Ramos (cell line): Measurements from ENCODE around the gene C19orf18.
"Not testable (repeated sequence)": the region's sequence is repeated elsewhere in the genome, so short reads cannot be mapped to it uniquely, and the experiment has no call there.

Experiments used
- in situ Hi-C: fragments of 300-500 bp; cut with MboI; formaldehyde crosslinking; loops from one replicate; pipeline ENCODE4 v1.14.3; 2022; ENCODE audit warnings: low sequenced_read_pairs; ENCODE audit not compliant: unreplicated experiment

C19orf18 gene

DNA sequence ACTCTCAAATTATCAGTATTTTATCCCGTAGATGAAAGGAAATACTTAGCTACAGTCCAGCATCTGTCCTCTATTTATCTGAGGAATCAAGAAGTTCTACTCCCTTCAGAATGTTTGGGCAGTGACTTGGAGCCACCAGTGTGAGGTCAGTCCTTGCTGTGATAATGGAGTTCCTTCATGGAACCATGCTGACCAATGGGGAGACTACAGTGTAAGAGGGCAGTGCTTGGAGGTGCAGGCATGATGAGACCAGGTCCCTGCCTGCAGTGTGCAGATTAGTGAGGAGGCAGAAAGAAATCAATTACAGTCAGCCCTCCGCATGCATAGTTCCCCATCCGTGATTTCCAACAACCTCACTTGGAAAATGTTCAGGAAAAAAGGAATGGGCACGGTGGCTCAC lies at the start of gene C19orf18:
TSS of gene C19orf18 (minus strand) at position 101 of the 400 bp plus-strand sequence. CDS start 102 bp downstream, outside the sequence.
- in situ Hi-C loops: loop anchor here (25.0 kb wide), 1 partner anchor 1562 kb away; the partner anchor contains the start of gene ZNF583

DNA sequence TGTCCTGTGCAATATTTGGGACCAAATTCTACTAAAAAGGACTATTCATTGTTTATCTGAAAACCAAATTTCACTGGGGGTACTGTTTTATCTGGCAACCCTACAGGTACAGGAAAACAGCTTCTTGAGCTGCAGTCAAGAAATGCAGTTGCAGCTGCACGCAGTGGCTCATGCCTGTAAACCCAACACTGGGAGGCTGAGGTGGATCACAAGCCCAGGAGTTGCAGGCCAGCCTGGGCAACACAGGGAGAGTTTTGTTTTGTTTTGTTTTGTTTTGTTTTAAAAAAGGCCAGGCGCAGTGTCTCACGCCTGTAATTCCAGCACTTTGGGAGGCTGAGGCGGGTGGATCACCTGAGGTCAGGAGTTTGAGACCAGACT lies 47.9 kb upstream of the C19orf18 start:
- in situ Hi-C loops: no loop called here

- in situ Hi-C loops: no loop called here
Measured at GRCh38 chr19:58021541-58022282, 47.4 kb upstream of the C19orf18 start.

DNA sequence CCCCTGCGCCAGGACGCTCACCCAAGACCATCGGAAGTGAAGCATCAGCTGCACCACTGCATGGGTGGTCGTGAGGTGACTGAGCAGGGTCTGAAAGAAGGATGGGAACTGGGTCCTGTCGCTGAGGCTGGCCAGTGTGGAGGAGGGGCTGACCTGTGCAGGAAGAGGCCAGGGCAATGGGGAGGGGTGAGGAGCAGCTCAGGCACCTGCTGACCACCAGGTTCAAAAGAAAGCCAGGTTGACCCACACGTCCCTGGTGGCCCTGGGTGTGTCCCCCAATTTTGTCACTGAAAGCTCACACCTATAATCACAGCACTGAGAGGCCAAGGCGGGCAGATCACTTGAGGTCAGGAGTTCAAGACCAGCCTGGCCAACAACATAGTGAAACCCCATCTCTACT lies 45.8 kb upstream of the C19orf18 start:
- in situ Hi-C loops: no loop called here

GRCh38 chr19:58014141-58014540 lies 39.8 kb upstream of the C19orf18 start:
- in situ Hi-C loops: no loop called here

DNA sequence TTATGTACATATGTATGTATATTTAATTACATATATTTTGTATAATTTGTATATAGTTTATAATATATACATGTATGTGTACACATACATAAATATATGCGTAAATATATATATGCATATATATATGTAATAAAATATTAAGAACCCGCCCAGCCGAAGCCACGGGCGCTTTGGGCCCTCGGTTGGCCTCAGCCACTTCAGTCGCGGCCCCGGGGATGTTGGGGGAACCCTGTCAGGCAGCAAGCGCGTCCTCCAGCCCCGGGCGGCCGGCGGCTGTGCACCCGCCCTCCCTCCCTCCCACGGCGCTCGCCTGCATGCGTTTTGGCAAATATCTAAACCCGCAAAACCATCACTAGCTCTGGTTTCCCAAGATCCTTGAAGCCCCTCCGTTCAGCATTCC lies 36.2 kb upstream of the C19orf18 start:
- in situ Hi-C loops: no loop called here

DNA sequence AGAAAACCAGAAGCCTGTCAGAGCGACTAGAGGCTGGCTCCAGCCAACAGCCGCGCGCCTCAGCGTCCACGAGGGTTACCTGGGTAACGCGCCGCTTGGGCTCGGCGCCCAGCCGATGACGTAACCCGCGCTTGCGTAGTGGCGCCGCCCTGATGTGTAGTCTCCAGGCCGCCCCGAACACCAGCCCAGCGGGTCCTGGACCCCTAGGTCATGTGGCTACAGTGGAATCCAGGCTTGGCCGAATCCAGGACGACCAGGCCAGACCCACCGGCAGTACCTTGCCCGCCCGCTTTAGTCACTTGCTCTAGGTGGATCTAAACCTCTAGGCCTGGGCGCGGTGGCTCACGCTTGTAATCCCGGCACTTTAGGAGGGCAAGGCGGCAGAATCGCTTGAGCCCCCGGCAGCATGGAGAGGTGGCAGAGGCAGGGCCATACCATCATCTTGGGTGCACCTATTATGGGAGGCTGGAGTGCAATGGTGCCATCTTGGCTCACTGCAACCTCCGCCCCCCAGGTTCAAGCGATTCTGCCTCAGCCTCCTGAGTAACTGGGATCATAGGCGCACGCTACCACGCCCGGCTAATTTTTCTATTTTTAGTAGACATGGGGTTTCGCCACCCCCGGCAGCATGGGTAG lies 35.5 kb upstream of the C19orf18 start:
- in situ Hi-C loops: no loop called here

DNA sequence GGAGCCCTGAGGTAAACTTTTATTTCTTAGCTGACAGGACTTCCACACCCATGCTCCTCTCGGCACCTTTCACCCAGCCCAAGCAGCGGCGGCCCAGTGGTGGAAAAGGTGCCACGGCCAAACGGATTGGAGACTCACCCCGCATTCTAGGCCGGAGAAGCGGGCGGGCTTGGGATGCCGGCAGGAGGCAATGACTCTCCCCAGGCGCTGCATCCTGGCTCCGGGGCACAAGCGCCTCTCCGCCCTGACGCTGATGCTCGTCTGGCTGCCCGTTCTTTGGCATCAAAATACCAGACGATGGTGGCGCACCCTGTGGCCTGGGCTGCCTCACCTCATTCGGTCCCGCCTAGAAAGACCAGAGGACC lies 34.9 kb upstream of the C19orf18 start:
- in situ Hi-C loops: no loop called here

DNA sequence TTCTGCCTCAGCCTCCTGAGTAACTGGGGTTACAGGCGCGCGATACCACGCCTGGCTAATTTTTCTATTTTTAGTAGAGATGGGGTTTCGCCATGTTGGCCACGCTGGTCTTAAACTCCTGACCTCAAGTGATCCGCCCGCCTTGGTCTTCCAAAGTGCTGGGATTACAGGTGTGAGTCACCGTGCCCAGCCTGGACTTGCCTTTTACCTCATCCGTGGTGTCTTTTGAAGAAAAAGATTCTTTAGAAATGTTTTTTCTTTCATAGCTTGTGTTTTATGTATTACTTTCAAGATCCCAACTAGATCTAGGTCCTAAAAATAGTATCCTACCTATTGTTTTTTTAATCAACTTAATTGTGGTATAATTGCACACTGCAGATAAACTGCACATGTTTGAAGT lies 34.5 kb upstream of the C19orf18 start:
- in situ Hi-C loops: not testable (repeated sequence)

DNA sequence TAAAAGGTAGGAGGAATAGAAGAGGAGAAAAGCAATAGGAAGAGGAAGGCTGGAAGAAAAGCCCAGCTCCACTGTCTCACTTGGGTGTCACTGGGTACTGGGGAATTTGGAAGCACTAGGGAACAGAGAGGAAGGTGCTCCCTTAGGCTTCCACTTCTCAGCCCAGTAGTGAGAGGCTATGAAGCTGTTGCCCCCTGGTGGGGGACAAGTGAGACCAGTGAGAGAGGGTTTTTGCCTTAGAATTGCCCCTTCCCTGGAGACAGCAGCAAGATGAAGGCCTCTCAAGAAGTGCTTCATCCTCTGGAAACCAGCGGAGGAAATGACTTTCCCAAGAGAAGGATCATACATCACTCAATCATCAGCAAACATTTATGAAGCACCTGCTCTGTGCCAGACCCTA lies 33.0 kb upstream of the C19orf18 start:
- in situ Hi-C loops: no loop called here

DNA sequence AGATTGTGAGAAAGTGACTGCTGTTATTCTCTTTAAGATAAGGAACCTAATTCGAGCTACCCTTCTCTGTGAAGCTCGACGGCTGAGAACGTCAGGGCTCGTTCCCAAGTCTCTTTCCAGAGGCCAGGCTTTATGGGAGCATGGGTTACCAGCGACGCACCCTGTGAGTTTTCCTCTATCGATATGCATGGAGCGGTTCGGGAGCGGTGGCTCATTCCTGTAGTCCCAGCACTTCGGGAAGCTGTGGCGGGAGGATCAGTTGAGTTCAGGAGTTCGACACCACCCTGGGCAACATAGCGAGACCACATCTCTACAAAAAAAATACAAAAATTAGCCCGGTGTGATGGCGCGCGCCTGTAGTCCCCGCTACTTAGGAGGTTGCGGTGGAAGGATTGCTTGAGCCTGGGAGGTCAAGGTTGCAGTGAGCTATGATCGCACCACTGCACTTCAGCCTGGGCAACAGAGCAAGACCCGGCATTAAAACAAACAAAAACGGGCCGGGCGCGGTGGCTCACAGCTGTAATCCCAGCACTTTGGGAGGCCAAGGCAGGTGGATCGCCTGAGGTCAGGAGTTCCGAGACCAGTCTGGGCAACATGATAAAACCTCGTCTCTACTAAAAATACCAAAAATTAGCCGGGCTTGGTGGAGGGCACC lies 29.0 kb upstream of the C19orf18 start:
- in situ Hi-C loops: no loop called here

DNA sequence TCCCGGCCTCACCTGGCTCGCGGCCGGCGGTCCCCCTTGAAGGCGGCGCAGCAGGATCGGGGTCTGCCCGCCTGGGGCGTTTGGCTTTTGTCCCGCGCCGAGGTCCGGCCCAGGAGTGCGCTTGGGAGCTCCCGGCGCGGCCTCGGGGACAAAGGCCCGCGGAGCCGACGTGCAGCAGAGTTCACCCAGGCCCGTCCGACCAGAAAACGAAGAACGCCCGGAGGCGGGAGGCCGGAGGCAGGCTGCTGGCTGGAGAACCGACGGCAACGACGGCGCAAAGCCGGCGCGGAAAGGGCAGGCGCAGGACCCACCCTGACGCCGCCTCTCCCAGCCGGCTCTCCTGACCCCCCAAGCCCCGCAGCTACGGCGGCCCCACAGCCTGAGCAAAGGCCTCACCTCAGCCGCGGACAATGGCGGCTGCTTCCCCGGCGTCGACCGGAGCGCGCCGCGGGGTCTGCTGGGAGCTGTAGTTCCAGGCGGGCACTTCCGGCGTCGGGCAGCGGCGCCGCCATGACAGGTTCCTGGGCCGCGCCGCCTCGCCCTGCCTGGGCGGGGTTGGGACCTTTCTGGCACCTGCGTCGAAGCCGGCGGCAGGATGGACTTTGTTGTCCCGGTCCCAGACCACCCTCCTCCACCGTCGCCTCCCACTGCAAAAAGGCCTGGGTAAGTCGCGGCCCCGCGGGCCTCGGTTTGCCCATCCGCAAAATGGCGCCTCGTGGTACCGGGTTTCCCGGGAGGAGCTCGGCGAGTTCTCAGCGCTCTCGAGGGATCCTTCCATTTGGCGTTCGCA lies 28.2 kb upstream of the C19orf18 start, which contains the start of gene ZNF606:
TSS of gene ZNF606 (minus strand) at position 437 of the 790 bp plus-strand sequence. CDS start 1,501 bp downstream, outside the sequence.
- in situ Hi-C loops: no loop called here

DNA sequence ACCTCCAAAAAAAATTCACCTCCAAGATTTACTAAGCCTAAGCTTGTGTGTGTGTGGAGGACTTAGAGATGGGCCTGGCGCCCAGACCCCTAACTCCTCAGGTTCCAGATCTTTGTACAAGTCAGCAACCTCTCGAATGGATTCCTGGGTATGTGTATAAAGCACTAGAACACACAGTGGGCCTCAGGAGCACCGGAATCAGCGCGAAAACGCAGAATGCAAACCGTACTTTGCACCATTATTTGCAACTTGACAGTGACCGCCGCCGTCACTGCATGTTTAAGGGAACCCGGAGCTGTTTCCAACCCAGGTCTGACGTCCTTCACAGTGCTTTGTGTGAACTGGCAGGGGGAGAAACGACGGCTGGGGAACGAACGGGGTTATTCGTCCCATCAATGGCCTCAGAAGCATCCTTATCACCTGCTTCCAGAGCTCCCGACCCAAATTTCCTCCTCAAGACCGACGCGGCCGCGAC lies 27.6 kb upstream of the C19orf18 start:
- in situ Hi-C loops: no loop called here

- in situ Hi-C loops: no loop called here
Measured at GRCh38 chr19:58000677-58001076, 26.3 kb upstream of the C19orf18 start.

DNA sequence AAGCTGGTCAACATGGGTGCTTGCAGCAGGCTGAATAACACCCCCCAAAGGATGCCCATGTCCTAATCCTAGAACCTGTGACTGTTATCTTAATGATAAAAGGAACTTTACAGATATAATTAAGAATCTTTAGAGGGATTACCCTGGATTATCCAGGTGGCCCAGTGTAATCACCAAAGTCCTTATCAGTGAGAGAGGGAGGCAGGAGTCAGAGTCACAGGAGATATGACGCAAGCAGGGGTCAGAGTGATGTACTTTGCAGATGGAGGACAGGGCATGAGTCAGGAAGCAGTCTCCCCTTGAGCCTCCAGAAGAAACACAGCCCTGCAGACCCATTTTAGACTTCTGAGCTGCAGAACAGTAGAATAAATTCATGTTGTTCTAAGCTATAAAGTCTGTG lies 18.5 kb upstream of the C19orf18 start:
- in situ Hi-C loops: no loop called here

DNA sequence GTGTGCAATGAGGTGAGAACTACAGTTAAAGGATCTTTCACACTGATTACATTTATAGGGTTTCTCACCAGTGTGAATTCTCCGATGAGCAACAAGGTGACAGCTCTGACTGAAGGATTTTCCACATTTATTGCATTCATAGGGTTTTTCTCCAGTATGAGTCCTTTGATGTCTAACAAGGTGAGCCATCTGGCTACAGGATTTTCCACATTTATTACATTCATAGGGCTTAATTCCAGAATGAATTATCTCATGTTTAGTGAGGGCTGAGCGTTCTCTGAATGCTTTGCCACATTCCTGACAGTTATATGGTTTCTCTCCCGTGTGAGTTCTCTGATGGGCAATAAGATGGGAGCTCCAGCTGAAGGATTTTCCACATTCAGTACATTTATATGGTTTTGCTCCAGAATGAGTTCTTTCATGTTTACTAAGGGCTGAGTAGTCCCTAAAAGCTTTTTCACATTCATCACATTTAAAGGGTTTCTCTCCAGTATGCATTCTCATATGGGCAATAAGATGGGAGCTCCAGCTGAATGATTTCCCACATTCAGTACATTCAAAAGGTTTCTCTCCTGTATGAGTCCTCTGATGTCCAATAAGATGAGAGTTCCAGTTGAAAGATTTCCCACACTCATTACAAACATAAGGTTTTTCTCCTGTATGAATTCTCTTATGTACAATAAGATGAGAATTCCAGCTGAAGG lies 4.4 kb upstream of the C19orf18 start:
- in situ Hi-C loops: no loop called here

DNA sequence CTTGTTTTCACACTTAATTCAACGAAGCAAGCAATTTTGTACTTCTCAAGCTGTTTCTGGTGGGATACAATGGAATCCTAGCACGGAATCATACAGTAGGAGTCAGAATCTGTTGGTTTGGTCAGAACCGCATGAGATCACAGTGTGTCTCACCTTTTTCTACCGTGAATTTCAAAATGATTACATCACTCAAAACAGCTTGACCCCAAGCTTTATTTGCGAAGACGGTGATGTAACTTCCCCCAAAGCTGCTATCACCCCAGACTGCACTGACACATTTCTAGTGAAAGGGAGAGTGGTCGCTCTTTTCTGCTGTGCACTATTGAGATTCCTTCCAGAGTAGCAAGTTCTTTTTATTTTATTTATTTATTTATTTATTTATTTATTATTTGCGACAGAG lies 9.6 kb downstream of the C19orf18 start:
- in situ Hi-C loops: loop anchor here (25.0 kb wide), 1 partner anchor 1552 kb away; the partner anchor contains the start of gene ZNF583

DNA sequence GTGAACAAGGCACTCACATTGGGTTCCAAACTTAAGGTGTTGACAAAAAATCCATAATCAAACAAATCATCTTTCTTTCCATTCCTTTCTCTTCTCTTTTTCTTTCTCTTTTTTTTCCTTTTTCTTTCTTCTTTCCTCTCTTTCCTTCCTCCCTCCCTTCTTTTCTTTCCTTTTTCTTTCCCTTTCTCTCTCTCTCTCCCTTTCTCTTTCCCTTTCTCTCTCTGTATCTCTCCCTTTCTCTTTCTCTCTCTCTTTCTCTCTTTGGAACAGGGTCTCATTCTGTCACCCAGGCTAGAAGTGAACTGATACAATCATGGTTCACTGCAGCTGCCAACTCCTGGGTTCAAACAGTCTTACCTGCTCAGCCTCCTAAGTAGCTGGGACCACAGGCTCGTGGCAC lies 12.5 kb downstream of the C19orf18 start:
- in situ Hi-C loops: loop anchor here (25.0 kb wide), 1 partner anchor 1549 kb away; the partner anchor contains the start of gene ZNF583

GRCh38 chr19:57954996-57955395 lies 19.3 kb downstream of the C19orf18 start:
- in situ Hi-C loops: loop anchor here (25.0 kb wide), 1 partner anchor 1543 kb away; the partner anchor contains the start of gene ZNF583
